ENCODE data around the gene FOXF1. TPM values are rescaled to one million over a fixed set of nuclear protein-coding genes. Genes with fewer than 3 reads are reported as not detected.

Gene FOXF1
- total RNA-seq, 6 donors from 2014 or later = 6.3 to 73.6 (median 24.5) TPM

GRCh38 chr16:86499440-86499786, 10.9 kb upstream of the FOXF1 start:
- WGBS, 2 donors = 27 to 28% methylated on average over 4 of the region's 4 CpGs
- no peaks in the 10 kb centered on the region for H3K9me3 ChIP-seq
- peak overlapping the region in 3 of 4 donors; percentile 26 to 66 (median 43) for H3K4me3 ChIP-seq

GRCh38 chr16:86499889-86500707, 10.2 kb upstream of the FOXF1 start:
- Histone ChIP-seq H3K9me3 (no peaks in the 10 kb centered on the region), H3K27me3 (peaks cover 0 to 62% (median 30%) of the 10 kb centered on the region in 4 donors), H3K4me3 (peak overlapping the region in 2 of 4 donors; percentile 0 to 66), H3K36me3 (peaks cover 0 to 3% (median 0%) of the 10 kb centered on the region in 4 donors), H3K4me1 (peaks cover 0 to 25% (median 5%) of the 10 kb centered on the region in 4 donors), H3K27ac (peak overlapping the region; percentile 43 to 97 (median 86))
- 21 to 42% methylated on average over 10 to 16 of the region's 16 CpGs for WGBS, 2 donors
- DNase-seq = no peak
- TF ChIP-seq POLR2AphosphoS5 (IDR thresholded peaks at IDR 0.05) = peak; percentile 43 to 69
- no peak for TF ChIP-seq POLR2A (IDR thresholded peaks at IDR 0.05)
- no peak for TF ChIP-seq CTCF (IDR thresholded peaks at IDR 0.05)
- peak; percentile 36 to 85 (median 64) for TF ChIP-seq EP300 (IDR thresholded peaks at IDR 0.05)
- ATAC-seq (ENCODE audit: low FRiP score in 2 of 2) = no peak

More at GRCh38 chr16:86499440-86499786, 10.9 kb upstream of the FOXF1 start:
- Histone ChIP-seq H3K27me3 (peaks cover 0 to 63% (median 27%) of the 10 kb centered on the region in 4 donors), H3K27ac (peak overlapping the region; percentile 77 to 97 (median 87)), H3K4me1 (peaks cover 0 to 21% (median 5%) of the 10 kb centered on the region in 4 donors), H3K36me3 (peaks cover 0 to 3% (median 0%) of the 10 kb centered on the region in 4 donors)
- TF ChIP-seq CTCF (IDR thresholded peaks at IDR 0.05) = no peak
- no peak for TF ChIP-seq POLR2A (IDR thresholded peaks at IDR 0.05)
- TF ChIP-seq POLR2AphosphoS5 (IDR thresholded peaks at IDR 0.05) = no peak
- no peak for TF ChIP-seq EP300 (IDR thresholded peaks at IDR 0.05)
- no peak for DNase-seq
- ATAC-seq (ENCODE audit: low FRiP score in 2 of 2) = no peak

- no peak for ATAC-seq (ENCODE audit: low FRiP score in 2 of 2)
These were observed 9.4 kb upstream of the FOXF1 start for GRCh38 chr16:86500708-86501510.

More at GRCh38 chr16:86500708-86501510, 9.4 kb upstream of the FOXF1 start:
- TF ChIP-seq POLR2AphosphoS5 (IDR thresholded peaks at IDR 0.05) (no peak), POLR2A (IDR thresholded peaks at IDR 0.05) (no peak), CTCF (IDR thresholded peaks at IDR 0.05) (no peak), EP300 (IDR thresholded peaks at IDR 0.05) (no peak)
- H3K27me3 ChIP-seq = peaks cover 0 to 60% (median 31%) of the 10 kb centered on the region in 4 donors
- WGBS, 2 donors = 19 to 22% methylated on average over 7 to 13 of the region's 13 CpGs
- H3K36me3 ChIP-seq = peaks cover 0 to 3% (median 0%) of the 10 kb centered on the region in 4 donors
- DNase-seq = no peak
- peak overlapping the region in 1 of 4 donors; percentile 66 for H3K4me3 ChIP-seq
- peak overlapping the region; percentile 43 to 97 (median 86) for H3K27ac ChIP-seq
- H3K4me1 ChIP-seq = peaks cover 0 to 33% (median 9%) of the 10 kb centered on the region in 4 donors
- H3K9me3 ChIP-seq = no peaks in the 10 kb centered on the region

Measured in upper lobe of left lung (tissue), 6 donors.